HepG2 (cell line): ENCODE measurements around the gene NAV2. TPM values are rescaled to one million over a fixed set of nuclear protein-coding genes. Genes with fewer than 3 reads are reported as not detected.

Experiments
- ARID2 ChIP-seq: sonication (generic); formaldehyde crosslinking; IDR thresholded peaks from 2 replicates; pipeline ENCODE4 v1.8.1; 2022; ENCODE audit warnings: mild to moderate bottlenecking, missing genetic modification reagents, borderline replicate concordance
- ARID4A ChIP-seq: sonication (generic); formaldehyde crosslinking; IDR thresholded peaks from 2 replicates; pipeline ENCODE4 v1.5.0; 2020; ENCODE audit warnings: mild to moderate bottlenecking, missing genetic modification reagents, borderline replicate concordance
- ESRRA ChIP-seq: sonication (generic); formaldehyde crosslinking; IDR thresholded peaks from 2 replicates; pipeline ENCODE4 v1.5.1; 2020; ENCODE audit warnings: mild to moderate bottlenecking, low read depth, missing genetic modification reagents
- KAT8 ChIP-seq: IDR thresholded peaks from 2 replicates; pipeline ENCODE4 v1.6.1; 2016; ENCODE audit warnings: missing genetic modification reagents, missing compliant biosample characterization
- KDM6A ChIP-seq: IDR thresholded peaks from 2 replicates; pipeline ENCODE4 v1.6.1; 2016; ENCODE audit warnings: low read depth
- MLLT10 ChIP-seq: sonication (generic); formaldehyde crosslinking; IDR thresholded peaks from 2 replicates; pipeline ENCODE4 v1.4.0; 2020; ENCODE audit warnings: missing genetic modification reagents
- NFATC3 ChIP-seq: sonication (generic); formaldehyde crosslinking; IDR thresholded peaks from 2 replicates; pipeline ENCODE4 v1.5.1; 2020; ENCODE audit warnings: mild to moderate bottlenecking, missing genetic modification reagents
- ZBTB44 ChIP-seq: sonication (generic); formaldehyde crosslinking; IDR thresholded peaks from 2 replicates; pipeline ENCODE4 v1.4.0; 2020; ENCODE audit warnings: missing genetic modification reagents
- ZNF17 ChIP-seq: sonication (generic); formaldehyde crosslinking; IDR thresholded peaks from 2 replicates; pipeline ENCODE4 v1.5.0; 2020; ENCODE audit warnings: mild to moderate bottlenecking, missing genetic modification reagents
- ZNF530 ChIP-seq: sonication (generic); formaldehyde crosslinking; IDR thresholded peaks from 2 replicates; pipeline ENCODE4 v1.5.0; 2020; ENCODE audit warnings: low read depth, mild to moderate bottlenecking, missing genetic modification reagents
- ZNF546 ChIP-seq: sonication (generic); formaldehyde crosslinking; conservative IDR thresholded peaks from 2 replicates; pipeline ENCODE4 v1.8.1; 2023; ENCODE audit warnings: mild to moderate bottlenecking, missing genetic modification reagents
- ZNF589 ChIP-seq: sonication (generic); formaldehyde crosslinking; conservative IDR thresholded peaks from 2 replicates; pipeline ENCODE4 v1.8.0; 2022; ENCODE audit warnings: mild to moderate bottlenecking, moderate library complexity, missing genetic modification reagents
- ZNF674 ChIP-seq: sonication (generic); formaldehyde crosslinking; IDR thresholded peaks from 2 replicates; pipeline ENCODE4 v1.5.0; 2020; ENCODE audit warnings: low read depth, mild to moderate bottlenecking, missing genetic modification reagents
- ZNF784 ChIP-seq: sonication (generic); formaldehyde crosslinking; IDR thresholded peaks from 2 replicates; pipeline ENCODE4 v1.5.1; 2020; ENCODE audit warnings: missing genetic modification reagents, mild to moderate bottlenecking, borderline replicate concordance
- polyA plus RNA-seq, 8 experiments: library from polyadenylated mRNA; depleted of rRNA in 3 of 8; stranded (reverse) in 7 of 8; unstranded in 1 of 8; fragments of >200 nt; fragmentation: Illumina TruSeq in 4 of 8; extraction: Trizol in 4 of 8; gene quantifications; 2 replicates each; pipeline versions ENCODE4 v1.2.1 to v1.2.3, GENCODE V29; 2011 to 2016; ENCODE audit warnings: low read depth in 4 of 8, missing spikeins in 1 of 8, mixed read lengths in 1 of 8; ENCODE audit not compliant: insufficient read depth in 1 of 8
- total RNA-seq, 5 experiments: library from RNA; depleted of rRNA; stranded (reverse); fragments of >200 nt; fragmentation: Illumina TruSeq; extraction: Trizol; gene quantifications; 2 replicates each; pipeline ENCODE4 v1.2.3, GENCODE V29; 2016; ENCODE audit warnings: low read depth in 1 of 5
- TF ChIP-seq, protein P1 (sequence below): sonication (generic); formaldehyde crosslinking; IDR thresholded peaks from 2 replicates; pipeline ENCODE4 v1.4.0; 2020; ENCODE audit warnings: mild to moderate bottlenecking, missing genetic modification reagents
- TF ChIP-seq, protein P2 (sequence below): sonication (generic); formaldehyde crosslinking; IDR thresholded peaks from 2 replicates; pipeline ENCODE4 v1.4.0; 2020; ENCODE audit warnings: missing genetic modification reagents

The NAV2 gene
- total and polyA plus RNA-seq, 2 of the 13 experiments (the other 11 are each of a cell fraction or from before 2014, with no cell fraction given) = 9.3 to 34.6 TPM

GRCh38 chr11:20084921-20085814 lies 372.5 kb downstream of the NAV2 start (continued):
- TF ChIP-seq ZNF17 (CRISPR knock-in tag) (no peak), ESRRA (no peak), ARID4A (CRISPR knock-in tag) (peak; percentile 51; the same call in 1 of the 2 replicates), ZNF589 (CRISPR knock-in tag) (no peak), ZBTB44 (no peak), ARID2 (CRISPR knock-in tag) (0 out of 2 replicates have a peak, but pooled peaks have one; percentile 60), ZNF674 (no peak), ZNF546 (CRISPR knock-in tag) (no peak), KDM6A (CRISPR knock-in tag) (no peak), ZNF784 (CRISPR knock-in tag) (no peak), ZNF530 (CRISPR knock-in tag) (no peak), KAT8 (CRISPR knock-in tag) (no peak), NFATC3 (CRISPR knock-in tag) (no peak), MLLT10 (CRISPR knock-in tag) (no peak)
- TF ChIP-seq, protein P1, sequence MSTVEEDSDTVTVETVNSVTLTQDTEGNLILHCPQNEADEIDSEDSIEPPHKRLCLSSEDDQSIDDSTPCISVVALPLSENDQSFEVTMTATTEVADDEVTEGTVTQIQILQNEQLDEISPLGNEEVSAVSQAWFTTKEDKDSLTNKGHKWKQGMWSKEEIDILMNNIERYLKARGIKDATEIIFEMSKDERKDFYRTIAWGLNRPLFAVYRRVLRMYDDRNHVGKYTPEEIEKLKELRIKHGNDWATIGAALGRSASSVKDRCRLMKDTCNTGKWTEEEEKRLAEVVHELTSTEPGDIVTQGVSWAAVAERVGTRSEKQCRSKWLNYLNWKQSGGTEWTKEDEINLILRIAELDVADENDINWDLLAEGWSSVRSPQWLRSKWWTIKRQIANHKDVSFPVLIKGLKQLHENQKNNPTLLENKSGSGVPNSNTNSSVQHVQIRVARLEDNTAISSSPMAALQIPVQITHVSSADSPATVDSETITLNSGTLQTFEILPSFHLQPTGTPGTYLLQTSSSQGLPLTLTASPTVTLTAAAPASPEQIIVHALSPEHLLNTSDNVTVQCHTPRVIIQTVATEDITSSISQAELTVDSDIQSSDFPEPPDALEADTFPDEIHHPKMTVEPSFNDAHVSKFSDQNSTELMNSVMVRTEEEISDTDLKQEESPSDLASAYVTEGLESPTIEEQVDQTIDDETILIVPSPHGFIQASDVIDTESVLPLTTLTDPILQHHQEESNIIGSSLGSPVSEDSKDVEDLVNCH (CRISPR knock-in tag) = no peak
- TF ChIP-seq, protein P2, sequence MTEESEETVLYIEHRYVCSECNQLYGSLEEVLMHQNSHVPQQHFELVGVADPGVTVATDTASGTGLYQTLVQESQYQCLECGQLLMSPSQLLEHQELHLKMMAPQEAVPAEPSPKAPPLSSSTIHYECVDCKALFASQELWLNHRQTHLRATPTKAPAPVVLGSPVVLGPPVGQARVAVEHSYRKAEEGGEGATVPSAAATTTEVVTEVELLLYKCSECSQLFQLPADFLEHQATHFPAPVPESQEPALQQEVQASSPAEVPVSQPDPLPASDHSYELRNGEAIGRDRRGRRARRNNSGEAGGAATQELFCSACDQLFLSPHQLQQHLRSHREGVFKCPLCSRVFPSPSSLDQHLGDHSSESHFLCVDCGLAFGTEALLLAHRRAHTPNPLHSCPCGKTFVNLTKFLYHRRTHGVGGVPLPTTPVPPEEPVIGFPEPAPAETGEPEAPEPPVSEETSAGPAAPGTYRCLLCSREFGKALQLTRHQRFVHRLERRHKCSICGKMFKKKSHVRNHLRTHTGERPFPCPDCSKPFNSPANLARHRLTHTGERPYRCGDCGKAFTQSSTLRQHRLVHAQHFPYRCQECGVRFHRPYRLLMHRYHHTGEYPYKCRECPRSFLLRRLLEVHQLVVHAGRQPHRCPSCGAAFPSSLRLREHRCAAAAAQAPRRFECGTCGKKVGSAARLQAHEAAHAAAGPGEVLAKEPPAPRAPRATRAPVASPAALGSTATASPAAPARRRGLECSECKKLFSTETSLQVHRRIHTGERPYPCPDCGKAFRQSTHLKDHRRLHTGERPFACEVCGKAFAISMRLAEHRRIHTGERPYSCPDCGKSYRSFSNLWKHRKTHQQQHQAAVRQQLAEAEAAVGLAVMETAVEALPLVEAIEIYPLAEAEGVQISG (CRISPR knock-in tag) = no peak
